Measurements from ENCODE around the gene TRABD2A.
"Not testable (repeated sequence)": the region's sequence is repeated elsewhere in the genome, so short reads cannot be mapped to it uniquely, and the experiment has no call there.

The TRABD2A gene

GRCh38 chr2:84778911-84779690, 101.8 kb downstream of the TRABD2A start:
- DNase-seq (ENCODE audit: low read depth), result no peak

GRCh38 chr2:84776011-84776410, 104.9 kb downstream of the TRABD2A start:
- no peak for DNase-seq (ENCODE audit: low read depth)

GRCh38 chr2:84773562-84773961, 107.3 kb downstream of the TRABD2A start:
- DNase-seq (ENCODE audit: low read depth), result not testable (repeated sequence)

Data from activated T-cell treated with anti-CD3 and anti-CD28 coated beads for 1 hour (primary cell).